Stromal cell of bone marrow (primary cell): Measurements from ENCODE around the gene FAM13C.
"Not testable (repeated sequence)": the region's sequence is repeated elsewhere in the genome, so short reads cannot be mapped to it uniquely, and the experiment has no call there.

ENCODE experiments used
- DNase-seq: peaks from one replicate; pipeline ENCODE4 v3.0.0-alpha.2; 2012; ENCODE audit warnings: low read depth

FAM13C gene

DNA sequence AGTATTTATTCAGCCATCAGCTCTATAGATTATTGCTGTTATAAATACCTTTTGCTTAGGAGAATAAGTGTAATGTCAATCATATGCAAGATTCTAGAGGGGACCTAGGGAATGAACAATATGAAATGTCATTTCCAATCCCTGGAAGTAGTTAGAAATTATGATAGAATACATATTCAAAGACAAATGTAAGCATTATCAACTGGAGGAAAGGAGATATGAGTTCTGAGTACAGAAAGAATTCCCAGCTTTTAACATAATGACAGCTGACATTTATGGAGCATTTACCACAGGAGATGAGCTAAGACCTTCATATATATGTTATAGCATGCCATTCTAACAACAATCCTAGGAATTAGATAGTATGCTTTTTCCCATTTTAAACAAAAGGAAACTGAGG is 86.2 kb downstream of the FAM13C start:
- DNase-seq: no peak

DNA sequence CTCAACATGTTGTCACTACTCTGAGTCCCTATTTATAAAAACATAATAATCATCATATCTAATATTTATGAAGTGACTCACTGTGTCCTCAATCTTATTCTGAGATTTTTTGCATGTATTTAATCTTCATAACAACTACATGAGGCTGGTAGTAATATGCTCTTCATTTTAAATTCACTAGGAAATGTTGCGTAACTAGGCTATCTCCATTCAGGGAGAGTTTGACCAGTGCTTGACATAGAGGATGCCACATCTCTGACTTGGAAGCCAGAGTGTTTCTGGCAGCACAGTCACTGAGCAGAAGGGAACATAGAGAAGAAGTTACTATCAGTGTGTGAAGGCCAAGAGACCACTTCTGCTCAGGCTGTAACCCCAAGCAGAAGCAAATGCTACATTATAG is 88.9 kb downstream of the FAM13C start:
- peak; percentile 30 for DNase-seq

DNA sequence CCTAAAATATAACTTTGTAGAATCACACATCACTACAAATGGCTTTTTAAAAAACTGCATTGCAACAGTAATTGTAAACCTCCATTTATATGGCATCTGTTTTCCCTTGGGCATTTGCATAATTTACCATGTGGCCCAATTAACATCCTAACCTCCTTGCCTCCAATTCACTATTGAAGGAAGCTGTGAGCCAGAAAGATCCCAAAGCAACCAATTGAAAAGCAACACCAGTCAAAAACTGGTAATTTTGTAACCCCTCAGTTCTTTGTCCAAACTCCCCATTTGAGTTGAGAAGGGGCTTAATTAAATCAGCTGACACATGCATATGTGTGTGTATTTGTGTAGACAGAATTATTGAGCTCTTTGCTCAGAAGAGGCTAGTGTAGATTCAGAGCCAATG is 90.3 kb downstream of the FAM13C start:
- no peak for DNase-seq

DNA sequence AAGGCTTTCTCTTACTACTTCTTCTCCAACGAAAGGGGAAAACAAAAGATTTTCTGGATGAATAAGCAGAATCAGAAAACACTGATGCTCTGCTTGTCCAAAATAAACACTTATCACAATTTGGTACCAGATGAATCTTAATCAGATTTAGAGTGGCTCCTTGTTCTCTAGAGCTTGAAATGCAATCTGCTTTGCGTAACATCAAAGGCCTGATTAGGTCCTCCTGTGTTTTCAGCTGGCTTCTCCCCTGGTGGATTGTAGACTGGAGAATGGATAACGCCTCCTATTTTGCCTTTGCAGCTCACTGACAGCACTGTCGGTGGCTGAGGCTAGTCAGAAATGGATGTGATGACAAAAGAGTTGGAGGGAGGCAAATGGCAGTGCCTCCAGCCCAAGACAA is 91.2 kb downstream of the FAM13C start:
- no peak for DNase-seq

DNA sequence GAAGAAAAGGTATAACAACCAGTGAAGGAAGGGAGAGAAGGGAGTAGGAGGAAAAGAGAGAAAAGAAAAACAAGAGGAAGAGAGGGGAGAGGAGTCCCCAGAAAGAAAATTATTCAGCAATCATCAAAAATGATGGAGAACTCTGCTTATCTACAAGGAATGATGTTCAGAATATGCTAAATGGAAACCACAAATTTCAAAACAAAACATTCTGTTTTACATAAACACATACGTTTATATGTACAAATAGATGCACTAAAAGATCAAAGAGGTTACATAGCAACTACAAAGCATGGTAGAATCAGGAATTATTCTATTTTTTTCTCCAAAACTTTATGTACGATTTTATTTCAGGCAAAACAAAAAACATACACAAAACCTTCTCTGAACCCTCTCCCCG is 91.9 kb downstream of the FAM13C start:
- DNase-seq: no peak

DNA sequence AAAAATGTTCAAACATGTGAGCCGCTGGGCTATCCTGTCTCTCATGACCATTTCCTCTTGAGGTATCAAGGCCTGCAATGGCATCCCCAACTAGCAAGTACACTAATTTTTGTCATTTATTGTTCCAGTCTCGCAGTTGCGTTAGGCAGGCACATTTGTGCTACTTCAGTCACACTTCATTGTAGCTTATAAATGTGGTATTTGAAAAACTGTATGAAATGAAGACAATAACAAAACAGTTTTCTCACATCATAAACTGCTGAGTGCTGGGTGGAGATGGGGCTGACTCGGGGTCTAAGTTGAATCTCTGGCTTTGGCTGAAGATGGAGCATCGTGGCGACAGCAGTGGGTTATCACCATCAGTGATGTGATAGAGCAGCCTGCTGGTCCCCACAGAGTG is 92.7 kb downstream of the FAM13C start:
- DNase-seq: no peak

DNA sequence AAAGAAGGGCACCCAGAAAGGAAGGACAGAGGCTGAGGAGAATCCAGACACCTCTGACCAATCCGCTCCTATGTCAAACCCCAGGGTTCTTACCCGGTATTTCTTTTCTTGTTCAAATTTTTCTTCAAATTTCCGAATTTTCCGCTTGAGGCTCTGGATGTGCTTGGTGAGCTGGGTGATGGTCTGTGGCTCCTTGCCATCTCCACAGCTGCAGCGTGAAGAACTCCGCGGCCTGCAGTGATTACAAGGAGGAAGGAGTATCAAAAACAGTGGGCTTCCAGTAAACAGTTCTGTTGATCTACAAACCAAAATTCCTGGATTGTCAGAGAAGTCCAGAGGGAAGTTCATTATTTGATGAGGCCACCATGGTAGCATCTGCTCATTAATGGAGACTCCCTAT is 93.9 kb downstream of the FAM13C start:
- no peak for DNase-seq

DNA sequence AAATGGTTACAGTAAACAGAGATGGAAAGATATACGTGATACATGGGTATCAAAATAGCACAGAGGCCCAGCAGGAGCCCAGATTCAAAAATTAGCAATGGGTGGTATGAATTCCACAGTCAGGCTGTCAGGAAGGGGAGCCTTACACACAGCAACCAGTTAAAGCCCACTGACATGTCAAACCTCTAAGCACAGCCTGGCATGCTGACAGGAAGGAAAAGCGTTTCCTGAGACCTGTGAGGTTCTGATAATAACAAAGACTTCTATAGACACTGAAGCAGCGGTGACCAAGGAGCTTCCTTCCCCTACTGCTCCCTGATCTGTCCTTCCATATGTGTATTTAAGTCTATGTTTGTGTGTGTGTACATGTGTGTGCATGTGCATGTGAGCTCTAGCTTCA is 96.0 kb downstream of the FAM13C start:
- no peak for DNase-seq

DNA sequence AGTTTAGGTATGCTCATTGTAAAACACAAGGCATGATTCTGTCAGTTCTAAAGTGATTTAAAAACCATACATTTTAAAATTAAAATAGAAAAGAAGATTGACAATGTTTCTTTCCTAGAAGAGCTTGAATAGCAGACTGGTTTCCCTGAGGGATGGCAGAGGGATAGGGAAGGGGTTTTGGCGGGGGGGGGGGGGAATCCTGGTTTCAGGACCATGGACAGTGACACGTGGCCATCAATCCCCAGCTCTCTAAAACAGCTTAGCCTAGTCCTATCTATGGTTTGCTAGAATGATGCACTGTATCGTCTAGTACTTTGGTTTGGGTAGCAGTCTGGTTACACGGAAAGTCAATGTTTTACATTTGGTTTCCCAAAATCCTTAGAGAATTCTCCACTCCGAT is 97.2 kb downstream of the FAM13C start:
- DNase-seq: no peak

DNA sequence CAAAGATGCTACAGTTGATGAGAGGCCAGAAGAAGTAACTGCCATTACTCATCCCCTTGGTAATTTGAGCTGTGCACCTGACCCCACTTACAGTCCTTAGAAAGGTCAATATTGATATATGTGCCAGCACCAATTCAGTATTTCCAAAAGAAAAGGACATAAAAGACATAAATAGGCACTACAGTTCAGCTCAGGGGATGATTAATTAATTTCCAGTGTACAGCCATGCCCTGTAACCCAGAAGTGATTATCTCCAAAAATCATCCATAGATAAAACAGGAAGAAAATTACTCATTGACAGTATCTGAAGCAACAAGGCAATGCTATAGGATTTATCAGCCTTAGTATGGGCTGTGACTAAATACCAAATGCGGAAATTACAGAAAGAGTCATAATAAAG is 103.5 kb downstream of the FAM13C start:
- no peak for DNase-seq

DNA sequence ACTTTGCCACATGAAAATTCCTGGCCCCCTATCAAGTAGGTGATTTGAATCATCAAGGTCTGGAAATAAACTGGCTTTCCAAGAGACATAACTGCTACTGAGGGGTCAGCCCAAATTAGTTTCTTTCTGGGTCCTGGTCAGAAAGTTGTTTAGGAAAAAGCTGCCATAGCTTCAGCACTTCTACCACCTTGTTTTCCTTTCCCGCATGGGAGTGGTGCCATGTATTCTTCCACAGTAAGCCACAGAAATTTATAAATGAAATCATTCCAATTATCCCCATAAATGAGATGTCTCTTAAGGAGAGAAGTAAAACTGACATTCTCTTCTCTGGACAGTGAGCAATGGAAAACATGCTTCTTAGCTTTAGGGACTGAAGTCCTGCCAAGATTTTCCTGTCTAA is 105.1 kb downstream of the FAM13C start:
- no peak for DNase-seq

DNA sequence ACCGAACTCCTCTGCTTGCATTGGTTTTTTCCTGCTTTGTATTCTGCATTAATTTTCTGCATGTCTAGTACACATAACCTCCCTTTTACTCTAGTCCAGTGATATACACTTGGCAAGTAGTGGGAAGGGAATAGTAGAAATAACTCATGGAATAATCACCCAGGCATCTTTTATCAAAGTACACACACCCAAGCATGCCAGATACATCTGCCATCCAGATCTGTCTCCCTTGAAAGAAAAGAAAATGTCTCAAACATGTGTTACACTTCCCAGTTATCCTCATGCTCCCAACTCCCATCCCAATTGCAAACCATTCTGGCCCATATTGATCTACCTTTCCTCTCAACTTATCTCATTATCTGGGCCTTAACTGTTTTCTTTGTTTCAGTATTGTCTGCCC is 106.9 kb downstream of the FAM13C start:
- no peak for DNase-seq

DNA sequence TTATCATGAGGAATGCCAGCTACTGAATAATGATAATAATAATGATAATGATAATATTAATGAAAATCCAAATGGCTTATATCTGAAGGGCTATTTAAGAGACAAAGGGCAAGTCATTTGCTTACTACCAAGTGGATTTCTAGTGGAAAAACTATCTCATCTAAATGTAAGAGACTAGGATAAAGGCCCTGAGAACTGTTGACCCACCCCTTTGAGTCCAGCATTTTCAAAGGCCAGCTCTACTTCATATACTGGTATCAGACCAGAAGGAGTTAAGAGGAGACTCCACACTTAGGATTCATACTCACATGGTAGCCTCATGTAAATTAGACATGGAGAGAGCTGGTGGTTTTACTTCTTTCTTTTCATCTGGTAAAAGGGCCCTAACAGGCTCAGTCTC is 109.9 kb downstream of the FAM13C start:
- DNase-seq: no peak

DNA sequence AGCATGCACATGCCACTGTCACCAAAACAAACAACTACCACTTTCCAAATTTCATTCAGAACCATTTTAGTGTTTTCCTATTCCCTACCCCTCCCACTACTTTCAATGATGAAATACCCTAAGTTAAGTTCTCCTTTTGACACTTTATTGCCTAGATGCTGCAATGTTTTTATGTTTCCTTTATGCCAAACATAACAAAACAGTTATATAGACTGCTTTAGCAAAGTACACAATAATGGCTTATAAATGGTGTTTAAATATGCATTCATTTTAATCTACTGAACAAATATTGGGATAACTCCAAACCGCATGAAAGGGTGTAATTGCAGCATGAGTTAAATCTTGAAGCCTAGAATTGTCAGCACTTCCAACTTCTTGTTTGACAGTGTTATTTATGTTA is 116.7 kb downstream of the FAM13C start:
- DNase-seq: no peak

DNA sequence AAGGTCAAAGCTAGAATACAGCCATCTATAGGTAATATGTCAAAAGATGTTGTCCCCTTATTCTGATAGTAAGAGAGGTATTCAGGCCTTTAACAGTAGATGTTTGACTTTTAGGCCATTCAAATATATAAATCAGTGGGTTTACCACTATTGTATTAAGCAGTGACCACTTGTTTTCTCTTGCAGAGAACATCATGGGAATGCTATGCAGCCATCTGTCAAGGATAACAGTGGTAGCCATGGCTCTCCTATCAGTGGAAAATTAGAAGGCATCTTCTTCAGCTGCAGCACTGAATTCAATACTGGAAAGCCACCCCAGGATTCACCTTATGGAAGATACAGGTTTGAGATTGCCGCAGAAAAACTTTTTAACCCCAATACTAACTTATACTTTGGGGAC is 117.5 kb downstream of the FAM13C start:
- DNase-seq: no peak

DNA sequence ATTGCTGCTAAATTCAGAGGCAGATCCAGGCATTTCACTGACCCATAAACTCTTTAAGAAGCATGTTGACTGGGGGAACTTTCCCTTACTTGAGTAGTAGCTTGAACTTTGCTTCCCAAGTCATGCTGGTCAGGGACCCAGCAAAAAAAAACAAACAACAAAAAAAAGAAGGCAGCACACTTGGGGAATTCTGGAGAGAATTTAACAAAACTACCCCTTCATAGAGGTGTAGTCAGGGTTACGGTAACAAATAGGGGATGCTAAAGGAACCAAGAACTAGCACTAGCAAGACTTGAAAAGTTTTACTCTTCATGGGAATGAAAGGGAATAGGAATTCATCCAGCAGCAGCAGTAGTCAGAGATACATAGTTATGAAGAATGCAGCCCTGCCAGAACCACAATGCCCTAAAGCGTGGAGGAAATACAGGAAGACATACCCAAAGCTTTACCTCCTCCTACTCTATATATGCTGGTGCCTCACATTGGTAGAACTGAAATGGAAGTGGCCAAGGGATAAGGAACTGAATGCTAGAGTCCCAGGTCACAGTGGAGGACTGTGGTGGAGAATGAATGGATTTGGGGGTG is 118.6 kb downstream of the FAM13C start:
- no peak for DNase-seq

DNA sequence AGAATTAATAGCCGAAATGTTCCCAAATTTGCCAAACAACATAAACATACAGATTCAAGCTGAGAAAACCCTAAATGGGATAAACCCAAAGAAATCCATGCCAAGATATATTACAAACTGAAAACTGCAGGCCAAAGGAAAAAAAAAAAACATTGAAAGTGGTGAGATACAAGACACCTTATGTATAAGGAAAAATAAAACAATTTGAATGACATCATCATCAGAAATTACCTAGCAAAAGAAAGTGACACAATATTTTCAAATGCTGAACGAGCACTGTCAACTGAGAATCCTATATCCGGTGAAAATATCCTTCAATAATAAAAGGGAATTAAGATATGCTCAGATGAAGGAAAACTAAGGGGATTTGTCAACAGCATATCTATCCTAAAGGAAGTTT is 119.4 kb downstream of the FAM13C start:
- no peak for DNase-seq

DNA sequence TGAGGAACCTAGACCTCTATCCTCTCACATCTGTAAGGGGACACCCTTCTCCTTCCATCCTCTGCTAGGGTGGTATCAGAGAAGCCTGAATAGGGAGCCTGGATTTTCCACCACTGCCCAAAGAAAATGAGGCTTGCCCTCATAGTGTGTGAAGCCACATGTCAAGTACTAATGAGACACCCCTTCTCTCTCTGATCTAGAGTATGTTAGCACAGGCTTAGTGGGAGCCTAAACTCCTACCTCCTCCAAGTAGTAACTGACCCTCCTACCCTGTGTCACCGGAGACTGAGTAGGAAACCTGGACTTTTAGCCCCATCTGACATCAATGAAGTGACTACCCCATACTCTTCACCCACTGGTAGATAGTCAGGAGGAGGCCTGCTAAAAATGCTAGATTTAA is 120.3 kb downstream of the FAM13C start:
- no peak for DNase-seq

DNA sequence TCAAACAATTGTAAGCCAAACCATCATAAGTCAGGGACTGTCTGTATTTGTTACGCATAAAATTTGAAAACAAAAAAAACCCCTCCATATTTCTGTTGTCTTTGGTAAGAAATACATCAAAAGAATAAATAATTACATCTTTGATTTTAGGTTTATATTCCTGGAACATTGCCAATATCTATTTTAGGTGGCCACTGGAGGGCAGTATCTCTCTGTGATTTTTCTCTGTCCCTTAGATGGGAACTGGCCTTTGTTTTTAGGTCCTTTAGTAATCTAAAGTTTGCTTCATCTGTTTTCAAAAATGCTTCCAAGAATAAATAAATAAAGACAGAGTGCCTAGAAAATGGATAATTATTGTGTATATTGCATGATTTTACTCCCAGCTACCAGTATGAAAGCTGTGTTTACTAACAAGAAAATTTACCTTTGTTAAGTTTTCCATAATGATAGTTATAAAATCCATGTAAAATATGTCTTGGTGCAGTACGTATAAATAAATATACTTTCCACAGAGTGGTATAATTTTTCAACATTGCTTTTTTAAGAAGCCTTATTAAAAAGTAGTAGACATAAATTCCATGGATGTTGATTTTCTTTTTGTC is 121.7 kb downstream of the FAM13C start:
- peak; percentile 31 for DNase-seq

DNA sequence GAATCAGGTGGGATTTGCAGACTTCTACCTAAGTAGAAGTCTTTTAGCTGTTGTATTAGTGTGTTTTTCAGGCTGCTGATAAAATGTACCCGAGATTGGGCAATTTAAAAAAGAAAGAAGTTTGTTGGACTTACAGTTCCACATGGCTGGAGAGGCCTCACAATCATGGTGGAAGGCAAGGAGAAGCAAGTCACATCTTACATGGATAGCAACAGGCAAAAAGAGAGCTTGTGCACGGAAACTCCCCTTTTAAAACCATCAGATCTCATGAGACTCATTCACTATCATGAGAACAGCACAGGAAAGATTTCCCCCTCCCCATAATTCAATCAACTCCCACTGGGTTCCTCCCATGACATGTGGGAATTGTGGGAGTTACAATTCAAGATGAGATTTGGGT is 123.2 kb downstream of the FAM13C start:
- DNase-seq: not testable (repeated sequence)

DNA sequence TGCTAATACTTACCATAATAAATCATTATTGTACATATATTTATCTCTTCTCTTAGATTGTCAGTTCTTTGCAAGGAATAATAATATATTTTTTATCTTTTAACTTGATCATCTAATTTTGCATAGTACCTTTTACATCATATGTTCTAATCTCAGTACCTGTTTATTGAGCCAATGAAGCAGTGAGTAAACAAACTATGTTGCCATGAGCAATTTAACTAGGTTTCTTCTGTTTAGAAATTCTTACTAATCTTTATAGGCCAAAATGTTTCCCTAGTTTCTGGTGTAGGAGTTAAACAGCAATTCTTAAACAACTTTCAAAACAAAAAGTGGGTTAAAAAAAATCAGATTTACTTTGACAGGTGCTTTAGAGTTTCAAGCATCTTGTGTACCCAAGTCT is 124.6 kb downstream of the FAM13C start:
- DNase-seq: no peak

DNA sequence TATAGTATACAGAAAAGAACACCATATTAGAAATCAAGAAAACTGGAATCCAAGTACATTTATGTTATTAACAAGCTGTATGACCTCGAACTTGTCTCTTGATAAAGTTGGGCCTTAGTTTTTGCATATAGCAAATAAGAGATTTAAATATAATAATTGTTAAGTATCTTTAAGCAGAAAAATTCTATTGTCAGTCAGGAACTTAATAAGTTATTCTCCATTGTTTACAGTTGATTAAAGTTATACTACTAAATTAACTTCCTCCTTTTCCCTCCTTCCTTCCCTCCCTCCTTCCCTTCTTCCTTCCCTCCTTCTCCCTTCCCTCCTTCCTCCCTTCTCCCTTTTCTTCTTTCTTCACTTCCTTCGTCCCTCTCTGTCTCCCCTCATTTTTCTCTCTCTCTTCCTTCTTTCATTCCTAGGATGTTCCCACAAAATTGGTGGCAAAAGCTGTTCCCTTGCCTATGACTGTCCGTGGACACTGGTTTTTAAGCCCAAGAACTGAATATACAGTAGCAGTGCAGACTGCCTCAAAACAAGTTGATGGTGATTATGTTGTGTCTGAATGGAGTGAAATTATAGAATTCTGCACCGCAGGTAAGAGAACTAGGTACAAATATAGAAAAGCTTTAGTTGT is 126.2 kb downstream of the FAM13C start:
- DNase-seq: no peak

DNA sequence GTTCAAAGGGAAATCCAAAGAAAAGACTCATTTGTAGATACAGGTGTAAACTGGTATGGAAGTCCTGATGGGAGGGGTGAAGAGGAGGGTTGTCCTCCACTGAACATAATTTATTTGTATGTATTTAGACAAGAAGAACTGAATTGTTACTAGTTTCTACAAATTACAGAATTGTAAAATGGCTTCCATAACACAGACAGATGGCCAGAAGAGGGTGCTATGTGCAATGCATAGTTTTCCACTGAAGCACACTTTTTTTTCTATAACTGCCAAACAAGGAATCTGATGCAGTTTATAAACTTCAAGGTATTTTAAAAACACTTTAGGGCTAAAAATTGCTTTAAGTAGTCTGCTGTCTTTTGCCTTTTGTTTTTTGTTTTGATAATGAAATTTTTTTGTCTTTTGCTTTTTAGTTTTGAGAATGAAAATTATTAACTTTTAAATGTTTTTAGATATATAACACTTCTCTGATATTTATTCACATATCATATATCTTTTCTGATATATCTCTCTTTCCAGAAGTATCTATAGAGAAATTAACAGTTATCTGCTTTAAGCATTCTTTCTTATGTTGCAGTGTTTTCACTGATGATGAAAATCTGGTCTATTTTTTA is 127.4 kb downstream of the FAM13C start:
- DNase-seq: peak; percentile 30

DNA sequence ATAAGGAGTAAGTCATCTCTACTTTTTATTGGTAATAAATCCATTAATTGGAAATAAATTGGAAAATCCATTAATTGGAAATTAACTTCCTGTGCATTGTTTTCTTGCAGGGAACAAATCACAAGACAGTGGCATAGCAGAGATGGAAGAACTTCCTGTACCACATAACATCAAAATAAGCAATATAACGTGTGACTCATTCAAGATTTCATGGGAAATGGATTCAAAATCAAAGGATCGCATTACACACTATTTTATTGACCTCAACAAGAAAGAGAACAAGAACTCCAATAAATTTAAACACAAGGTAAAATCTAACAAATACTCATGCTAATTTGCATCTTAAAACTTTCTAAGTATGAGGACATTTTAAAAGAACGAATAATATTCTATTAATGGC is 128.2 kb downstream of the FAM13C start:
- DNase-seq: no peak
